H7 (cell line): ENCODE measurements around the gene TUT1. TPM values are rescaled to one million over a fixed set of nuclear protein-coding genes. Genes with fewer than 3 reads are reported as not detected.

Experiments
- DNase-seq: peaks from one replicate; pipeline ENCODE4 v3.0.0; 2012
- H3K27me3 ChIP-seq: 2 replicates; pipeline ENCODE4 v1.6.0; 2011; ENCODE audit warnings: mild to moderate bottlenecking, low read length; ENCODE audit not compliant: control insufficient read depth, insufficient read depth
- H3K36me3 ChIP-seq: replicated peaks from 2 replicates; pipeline ENCODE4 v1.5.1; 2011; ENCODE audit warnings: low read length; ENCODE audit not compliant: control insufficient read depth, insufficient read depth
- H3K4me3 ChIP-seq: 2 replicates; pipeline ENCODE4 v1.5.1; 2011; ENCODE audit warnings: low read depth, mild to moderate bottlenecking, control low read depth, low read length, moderate library complexity; ENCODE audit not compliant: insufficient read depth
- total RNA-seq: library from RNA; depleted of rRNA; stranded (reverse); fragments of >200 nt; shearing (Covaris generic); gene quantifications from 2 replicates; pipeline ENCODE4 v1.2.3, GENCODE V29; 2014; rRNA removed

TUT1 gene
- total RNA-seq, 1 experiment from 2014 or later: 29.4 TPM

GRCh38 chr11:62538470-62539237, 52.7 kb downstream of the TUT1 start:
- Histone ChIP-seq H3K36me3 (no peaks in the 10 kb centered on the region), H3K4me3 (no peak overlapping the region), H3K27me3 (peaks cover 9% of the 10 kb centered on the region)
- DNase-seq: no peak

GRCh38 chr11:62536301-62536957, 54.9 kb downstream of the TUT1 start:
- no peaks in the 10 kb centered on the region for H3K36me3 ChIP-seq

GRCh38 chr11:62535802-62536201, 55.5 kb downstream of the TUT1 start:
- DNase-seq: peak; percentile 60
- Histone ChIP-seq H3K36me3 (no peaks in the 10 kb centered on the region), H3K4me3 (no peak overlapping the region), H3K27me3 (no peaks in the 10 kb centered on the region)

More at GRCh38 chr11:62536301-62536957, 54.9 kb downstream of the TUT1 start:
- Histone ChIP-seq H3K4me3 (no peak overlapping the region), H3K27me3 (no peaks in the 10 kb centered on the region)
- DNase-seq: peak; percentile 71

GRCh38 chr11:62534779-62535545, 56.4 kb downstream of the TUT1 start:
- H3K27me3 ChIP-seq: no peaks in the 10 kb centered on the region
- DNase-seq: peak; percentile 43
- no peak overlapping the region for H3K4me3 ChIP-seq
- H3K36me3 ChIP-seq: no peaks in the 10 kb centered on the region

GRCh38 chr11:62532096-62532495, 59.2 kb downstream of the TUT1 start:
- Histone ChIP-seq H3K36me3 (no peaks in the 10 kb centered on the region), H3K27me3 (no peaks in the 10 kb centered on the region), H3K4me3 (no peak overlapping the region)
- DNase-seq: no peak

Other genes with a start within 250 kb of the TUT1 start
- not detected in 2 replicates for gene SCGB1A1, start 172.5 kb downstream of the TUT1 start, total RNA-seq
- gene AHNAK, start 44.7 kb downstream of the TUT1 start, total RNA-seq: 8.3 and 11.2 TPM in 2 replicates
- 1,781 and 1,948 TPM in 2 replicates for gene EEF1G, start 17.6 kb downstream of the TUT1 start, total RNA-seq
- 151 and 166 TPM in 2 replicates for gene MTA2, start 10.3 kb upstream of the TUT1 start, total RNA-seq
- 28.0 and 29.3 TPM in 2 replicates for gene EML3, start 21.3 kb upstream of the TUT1 start, total RNA-seq
- gene ROM1, start 21.7 kb upstream of the TUT1 start, total RNA-seq: 1.1 and 2.5 TPM in 2 replicates
- gene B3GAT3, start 30.5 kb upstream of the TUT1 start, total RNA-seq: 49.9 and 58.3 TPM in 2 replicates
- gene GANAB, start 55.1 kb upstream of the TUT1 start, total RNA-seq: 173 and 181 TPM in 2 replicates
- 19.5 and 26.1 TPM in 2 replicates for gene INTS5, start 61.8 kb upstream of the TUT1 start, total RNA-seq
- gene C11orf98, start 73.7 kb upstream of the TUT1 start, total RNA-seq: 107 and 136 TPM in 2 replicates
- 24.7 and 38.1 TPM in 2 replicates for gene CSKMT, start 73.8 kb upstream of the TUT1 start, total RNA-seq
- gene UQCC3, start 80.2 kb upstream of the TUT1 start, total RNA-seq: 19.0 and 22.4 TPM in 2 replicates
- 2.7 and 4.5 TPM in 2 replicates for gene LBHD1, start 80.7 kb upstream of the TUT1 start, total RNA-seq
- 79.2 and 81.2 TPM in 2 replicates for gene UBXN1, start 87.5 kb upstream of the TUT1 start, total RNA-seq
- gene LRRN4CL, start 98.0 kb upstream of the TUT1 start, total RNA-seq: 0.14 and 0.30 TPM in 2 replicates
- gene BSCL2, start 115.9 kb upstream of the TUT1 start, total RNA-seq: 169 and 200 TPM in 2 replicates
- gene GNG3, start 116.2 kb upstream of the TUT1 start, total RNA-seq: 0.33 and 3.1 TPM in 2 replicates
- 7.3 and 10.1 TPM in 2 replicates for gene HNRNPUL2, start 135.9 kb upstream of the TUT1 start, total RNA-seq
- gene TTC9C, start 137.0 kb upstream of the TUT1 start, total RNA-seq: 45.1 and 63.1 TPM in 2 replicates
- 26.8 and 42.0 TPM in 2 replicates for gene ZBTB3, start 162.6 kb upstream of the TUT1 start, total RNA-seq
- gene POLR2G, start 170.1 kb upstream of the TUT1 start, total RNA-seq: 155 and 172 TPM in 2 replicates
- 32.1 and 42.9 TPM in 2 replicates for gene TAF6L, start 179.9 kb upstream of the TUT1 start, total RNA-seq
- 50.1 and 55.2 TPM in 2 replicates for gene TMEM179B, start 195.9 kb upstream of the TUT1 start, total RNA-seq
- 30.2 and 42.1 TPM in 2 replicates for gene TMEM223, start 200.5 kb upstream of the TUT1 start, total RNA-seq
- gene NXF1, start 213.9 kb upstream of the TUT1 start, total RNA-seq: 19.1 and 19.3 TPM in 2 replicates
- gene STX5, start 240.5 kb upstream of the TUT1 start, total RNA-seq: 24.0 and 29.0 TPM in 2 replicates
- not detected in 2 replicates for gene TEX54, start 241.3 kb upstream of the TUT1 start, total RNA-seq
- gene WDR74, start 248.1 kb upstream of the TUT1 start, total RNA-seq: 153 and 160 TPM in 2 replicates